ENCODE data around the gene PPIF. TPM values are rescaled to one million over a fixed set of nuclear protein-coding genes. Genes with fewer than 3 reads are reported as not detected.
"Not testable (repeated sequence)": the region's sequence is repeated elsewhere in the genome, so short reads cannot be mapped to it uniquely, and the experiment has no call there.

PPIF gene
- total RNA-seq, 2 experiments from 2014 or later: 94.1 to 95.6 TPM

DNA sequence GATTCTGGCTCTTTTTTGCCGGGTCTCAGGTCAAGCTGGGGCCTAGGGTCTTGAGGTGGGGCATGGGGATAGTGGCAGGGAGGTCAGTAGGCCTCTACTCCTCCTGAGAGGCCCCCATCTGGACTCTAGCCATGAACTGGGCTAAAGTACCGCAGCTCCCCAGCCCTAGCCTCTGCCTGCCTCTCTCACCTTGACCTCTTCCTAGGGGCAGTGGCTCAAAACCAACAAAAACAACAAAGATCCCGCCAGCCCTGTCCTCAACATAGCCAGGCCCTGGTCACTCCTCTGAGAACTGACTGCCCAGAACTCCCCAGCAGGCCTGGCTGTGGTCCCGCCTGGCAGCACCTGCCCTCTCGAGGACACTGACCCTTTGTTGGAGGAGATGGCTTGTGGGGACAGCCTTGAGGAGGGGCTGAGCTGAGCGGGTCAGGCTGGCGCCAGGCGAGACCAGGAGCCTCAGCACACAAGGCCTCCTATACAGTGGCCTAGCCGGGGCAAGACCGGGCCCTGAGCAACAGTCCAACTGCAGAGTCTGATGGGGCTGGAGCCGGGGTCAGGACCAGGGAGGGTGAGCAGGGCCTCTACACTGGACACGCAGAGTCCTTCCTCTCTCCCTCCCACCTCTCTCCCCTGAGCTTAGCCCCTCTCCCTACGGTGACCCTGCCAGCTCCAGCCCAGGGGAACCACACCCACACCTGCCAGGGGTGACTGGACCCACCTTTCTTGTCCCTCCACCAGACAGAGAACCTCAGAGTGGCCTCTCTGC is 11.6 kb upstream of the PPIF start:
- H3K4me3 Mint-ChIP-seq: no peak overlapping the region
- H3K27ac Mint-ChIP-seq: no peak overlapping the region
- H3K27me3 Mint-ChIP-seq (ENCODE audit: low read depth): no peaks in the 10 kb centered on the region
- intact Hi-C loops (cut with micrococcal nuclease): loop anchor here (10.0 kb wide), 1 partner anchor 1139 kb away; no protein-coding TSS in a partner anchor
- CTCF ChIA-PET: interaction anchor here (0.8 to 5.0 kb wide), 2 partner anchors 9 to 86 kb away, joined by 3 to 43 read pairs; partner anchors contain the start of gene PPIF
- no peaks in the 10 kb centered on the region for H3K36me3 Mint-ChIP-seq (ENCODE audit: low read depth)
- peaks cover 2% of the 10 kb centered on the region for H3K9me3 Mint-ChIP-seq
- H3K4me1 Mint-ChIP-seq (ENCODE audit: low read depth): peaks cover 40% of the 10 kb centered on the region
- no peak for DNase-seq

DNA sequence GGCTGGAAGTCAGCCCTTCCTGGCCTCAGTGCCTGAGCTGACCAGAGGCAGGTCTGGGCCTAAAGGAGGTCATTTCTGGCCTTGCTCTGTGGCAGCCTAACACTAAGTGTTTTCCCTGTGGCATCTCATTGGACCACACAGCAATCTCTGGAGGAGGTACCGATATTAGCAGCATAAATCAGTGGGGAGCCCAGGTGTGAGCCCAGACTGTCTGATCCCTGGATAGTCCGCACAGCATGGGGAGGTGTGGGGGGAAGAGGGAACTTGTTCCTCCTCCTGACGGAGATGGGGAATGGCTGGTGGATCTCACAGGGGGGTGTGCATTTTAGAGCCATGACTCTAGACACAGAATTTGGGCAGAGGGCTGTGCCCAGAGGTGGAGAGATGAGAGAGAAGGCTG is 11.0 kb upstream of the PPIF start:
- intact Hi-C loops (cut with micrococcal nuclease): loop anchor here (10.0 kb wide), 1 partner anchor 1139 kb away; no protein-coding TSS in a partner anchor
- Mint-ChIP-seq H3K4me1 (ENCODE audit: low read depth) (peaks cover 33% of the 10 kb centered on the region), H3K27me3 (ENCODE audit: low read depth) (no peaks in the 10 kb centered on the region), H3K9me3 (peaks cover 2% of the 10 kb centered on the region), H3K36me3 (ENCODE audit: low read depth) (no peaks in the 10 kb centered on the region), H3K4me3 (no peak overlapping the region), H3K27ac (no peak overlapping the region)
- CTCF ChIA-PET: interaction anchor here (1.1 to 5.0 kb wide), 2 partner anchors 9 to 20 kb away, joined by 3 to 43 read pairs; partner anchors contain the start of gene PPIF
- no peak for DNase-seq

DNA sequence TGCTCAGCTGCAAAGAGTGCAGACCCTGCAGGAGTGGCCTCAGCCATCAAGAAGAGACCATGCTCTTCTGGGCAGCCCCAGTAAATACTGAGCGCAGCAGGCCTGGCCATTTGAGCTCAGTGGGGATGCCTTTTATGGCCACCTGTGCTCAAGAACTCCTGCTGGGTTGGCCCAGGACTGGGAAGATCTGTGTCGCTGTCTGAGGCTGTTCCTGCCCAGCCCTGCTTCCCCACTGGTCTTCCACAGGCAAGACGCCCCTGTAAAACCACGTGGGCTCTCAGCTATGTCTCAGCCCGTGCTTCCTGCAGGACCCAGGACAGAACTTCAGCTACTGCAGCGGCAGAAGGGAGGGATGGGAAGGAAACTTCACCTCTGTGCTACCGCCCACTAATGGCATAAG is 10.5 kb upstream of the PPIF start:
- CTCF ChIA-PET: interaction anchor here (0.8 to 5.0 kb wide), 3 partner anchors 8 to 20 kb away, joined by 3 to 43 read pairs (median 3); partner anchors contain the start of gene PPIF
- intact Hi-C loops (cut with micrococcal nuclease): loop anchor here (10.0 kb wide), 1 partner anchor 1138 kb away; no protein-coding TSS in a partner anchor
- Mint-ChIP-seq H3K27me3 (ENCODE audit: low read depth) (no peaks in the 10 kb centered on the region), H3K4me3 (no peak overlapping the region), H3K36me3 (ENCODE audit: low read depth) (no peaks in the 10 kb centered on the region), H3K27ac (no peak overlapping the region), H3K4me1 (ENCODE audit: low read depth) (peaks cover 29% of the 10 kb centered on the region), H3K9me3 (peaks cover 2% of the 10 kb centered on the region)
- DNase-seq: no peak

DNA sequence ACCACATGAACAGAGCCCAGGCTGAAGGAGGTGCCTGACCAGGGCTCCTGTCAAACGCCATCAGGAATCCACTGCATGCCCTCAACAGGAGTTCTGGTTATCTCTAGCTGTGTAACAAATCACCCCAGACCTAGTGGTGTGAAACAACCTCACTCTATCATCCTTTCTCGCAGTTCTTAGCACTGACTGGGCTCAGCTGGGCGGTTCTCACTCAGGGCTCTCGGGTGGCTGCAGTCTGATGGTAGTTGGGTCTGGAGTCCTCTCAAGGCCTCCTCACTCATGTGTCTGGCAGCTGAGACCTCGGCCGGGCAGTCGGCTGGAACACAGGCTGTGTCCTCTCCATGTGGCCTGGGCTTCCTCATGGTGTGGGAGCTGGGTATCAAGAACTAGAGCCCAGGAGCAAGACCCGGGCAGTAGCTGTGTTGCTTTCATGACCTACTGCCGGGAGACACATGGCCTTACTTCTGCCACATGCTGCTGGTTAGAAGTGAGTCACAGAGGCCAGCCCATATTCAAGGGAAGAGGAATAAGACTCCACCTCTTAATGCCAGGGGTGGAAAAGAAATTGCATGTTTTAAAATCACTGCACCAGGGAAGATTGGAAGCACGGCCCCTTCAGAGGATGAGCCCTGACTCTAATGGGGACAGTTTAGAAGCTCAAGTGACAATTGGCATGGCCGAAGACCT is 9.3 kb upstream of the PPIF start:
- H3K4me3 Mint-ChIP-seq; DNase-seq; H3K9me3 Mint-ChIP-seq; H3K36me3 Mint-ChIP-seq (ENCODE audit: low read depth); H3K27ac Mint-ChIP-seq; H3K27me3 Mint-ChIP-seq (ENCODE audit: low read depth): not testable (repeated sequence)
- H3K4me1 Mint-ChIP-seq (ENCODE audit: low read depth): peaks cover 22% of the 10 kb centered on the region
- CTCF ChIA-PET: interaction anchor here (0.8 kb wide), 1 partner anchor 20 kb away, joined by 3 read pairs; no protein-coding TSS in a partner anchor
- intact Hi-C loops (cut with micrococcal nuclease): loop anchor here (10.0 kb wide), 1 partner anchor 1137 kb away; no protein-coding TSS in a partner anchor

DNA sequence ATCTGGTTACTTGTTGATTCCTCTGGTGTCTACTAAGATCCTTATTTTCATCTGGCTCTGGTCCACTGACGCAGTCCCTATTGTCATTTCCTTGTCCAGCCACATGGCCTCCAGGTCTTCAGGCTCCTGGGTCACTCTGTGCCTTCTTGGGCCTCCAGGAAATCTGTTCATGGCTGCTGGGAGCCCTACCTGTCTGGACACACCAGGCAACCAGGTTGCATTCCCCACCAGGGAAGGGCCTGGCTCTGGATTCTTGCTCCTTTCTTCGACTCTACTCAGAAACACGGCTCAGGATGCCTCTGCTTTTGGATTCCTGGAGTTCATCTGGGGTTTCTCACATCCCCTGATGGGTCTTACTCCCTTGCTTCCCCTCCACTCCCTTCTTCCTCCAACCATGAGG is 8.0 kb upstream of the PPIF start:
- peaks cover 12% of the 10 kb centered on the region for H3K4me1 Mint-ChIP-seq (ENCODE audit: low read depth)
- CTCF ChIA-PET: no interaction called here
- intact Hi-C loops (cut with micrococcal nuclease): loop anchor here (10.0 kb wide), 1 partner anchor 1136 kb away; no protein-coding TSS in a partner anchor
- H3K9me3 Mint-ChIP-seq: peaks cover 2% of the 10 kb centered on the region
- no peaks in the 10 kb centered on the region for H3K27me3 Mint-ChIP-seq (ENCODE audit: low read depth)
- DNase-seq: no peak
- H3K27ac Mint-ChIP-seq: no peak overlapping the region
- no peak overlapping the region for H3K4me3 Mint-ChIP-seq
- no peaks in the 10 kb centered on the region for H3K36me3 Mint-ChIP-seq (ENCODE audit: low read depth)

DNA sequence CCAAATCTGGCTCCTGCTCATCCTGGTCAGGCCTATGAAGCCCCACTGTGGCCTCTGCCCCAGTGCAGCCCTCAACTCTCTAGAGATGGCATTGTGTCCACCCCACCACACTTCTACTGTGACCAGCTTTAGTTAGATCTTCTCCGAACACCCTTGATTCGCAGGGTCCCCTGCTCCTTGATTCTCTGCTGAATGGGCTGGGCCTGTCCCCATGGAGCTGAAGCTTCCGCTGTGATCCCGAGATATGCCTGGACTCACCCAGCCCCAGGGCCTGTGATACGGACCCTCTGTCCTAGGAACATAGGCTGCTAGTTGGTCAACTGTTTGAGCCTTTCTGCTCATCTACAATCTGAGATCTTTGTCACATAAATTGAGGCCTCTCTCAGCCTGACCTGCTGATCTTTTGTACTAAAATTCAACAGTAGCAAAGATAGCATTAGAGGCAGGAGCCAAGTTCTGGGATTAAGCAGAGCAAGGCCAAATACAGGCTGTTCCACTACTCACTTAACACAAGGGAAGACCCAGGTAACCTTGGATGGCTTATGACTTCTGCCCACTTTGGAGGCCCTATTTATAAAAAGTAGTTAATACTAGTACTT is 6.5 kb upstream of the PPIF start:
- Mint-ChIP-seq H3K4me3 (no peak overlapping the region), H3K9me3 (peaks cover 2% of the 10 kb centered on the region), H3K27ac (no peak overlapping the region), H3K36me3 (ENCODE audit: low read depth) (no peaks in the 10 kb centered on the region), H3K27me3 (ENCODE audit: low read depth) (no peaks in the 10 kb centered on the region), H3K4me1 (ENCODE audit: low read depth) (peaks cover 3% of the 10 kb centered on the region)
- CTCF ChIA-PET: interaction anchor here (0.7 kb wide), 1 partner anchor 1349 kb away, joined by 3 read pairs; no protein-coding TSS in a partner anchor
- no peak for DNase-seq
- intact Hi-C loops (cut with micrococcal nuclease): no loop called here

DNA sequence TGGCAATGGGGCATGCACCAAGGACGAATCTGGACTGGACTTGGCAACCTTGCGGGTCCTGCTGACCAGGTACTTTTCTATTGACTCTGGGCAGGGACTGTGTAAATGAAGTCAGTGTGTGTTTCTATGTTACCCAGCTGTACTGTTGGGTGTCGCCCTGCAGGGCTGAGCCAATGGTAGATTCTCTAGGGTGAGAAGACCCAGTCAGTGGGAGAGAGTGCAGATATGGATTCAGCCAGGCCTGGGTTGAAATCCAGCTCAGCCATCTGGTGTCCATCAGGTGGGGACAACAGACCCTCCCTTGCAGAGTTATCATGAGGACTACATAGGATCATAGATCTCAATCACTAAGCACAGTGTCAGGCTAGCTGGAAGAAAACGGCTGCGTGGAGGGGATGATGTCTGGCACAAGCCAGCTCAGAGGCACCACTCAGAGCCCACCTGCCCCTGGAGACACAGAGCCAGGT is 4.9 kb upstream of the PPIF start:
- DNase-seq: no peak
- Mint-ChIP-seq H3K27me3 (ENCODE audit: low read depth) (no peaks in the 10 kb centered on the region), H3K4me3 (no peak overlapping the region), H3K27ac (no peak overlapping the region), H3K9me3 (peaks cover 2% of the 10 kb centered on the region), H3K36me3 (ENCODE audit: low read depth) (no peaks in the 10 kb centered on the region), H3K4me1 (ENCODE audit: low read depth) (peaks cover 8% of the 10 kb centered on the region)
- intact Hi-C loops (cut with micrococcal nuclease): no loop called here
- CTCF ChIA-PET: interaction anchor here (1.2 to 1.6 kb wide), 2 partner anchors 24 to 26 kb away, joined by 4 read pairs; no protein-coding TSS in a partner anchor

DNA sequence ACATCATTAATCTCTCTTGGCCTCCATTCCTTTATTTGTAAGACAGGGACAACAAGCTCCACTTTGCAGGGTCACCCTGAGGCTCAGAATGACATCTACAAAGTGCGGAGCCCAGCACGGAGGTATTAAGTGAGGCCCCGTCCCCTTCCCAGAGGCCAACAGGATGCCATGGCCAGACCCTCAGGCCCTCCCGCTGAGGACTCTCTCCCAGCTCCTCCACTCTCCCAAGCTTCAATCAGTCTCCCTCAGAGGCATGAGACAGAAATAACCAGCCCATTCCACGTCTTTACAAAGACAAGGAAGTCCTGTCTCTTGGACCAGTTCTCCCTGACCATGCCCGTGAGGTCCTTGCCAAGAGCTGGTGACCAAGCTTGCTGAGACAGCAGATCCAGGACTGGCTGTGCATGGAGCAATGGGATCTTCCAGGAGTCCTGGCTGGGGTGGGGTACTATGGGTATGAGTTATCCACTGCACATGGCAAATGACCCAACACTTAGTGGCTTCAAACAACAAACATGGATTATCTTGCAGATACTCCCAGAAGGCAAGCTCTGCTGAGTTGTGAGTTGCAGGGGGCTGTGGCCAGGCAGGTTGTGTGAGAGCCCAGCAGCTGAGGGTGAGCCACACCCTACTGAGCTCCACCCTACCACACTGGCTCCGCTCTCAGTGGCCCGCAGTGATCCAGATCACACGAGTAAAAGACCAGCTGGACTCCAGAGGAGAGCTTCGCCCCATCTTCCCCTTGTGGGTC is 4.3 kb upstream of the PPIF start:
- no peak for DNase-seq
- Mint-ChIP-seq H3K36me3 (ENCODE audit: low read depth) (peaks cover under 1% of the 10 kb centered on the region), H3K4me1 (ENCODE audit: low read depth) (peaks cover 8% of the 10 kb centered on the region), H3K27me3 (ENCODE audit: low read depth) (no peaks in the 10 kb centered on the region), H3K9me3 (no peaks in the 10 kb centered on the region), H3K27ac (no peak overlapping the region), H3K4me3 (no peak overlapping the region)
- intact Hi-C loops (cut with micrococcal nuclease): no loop called here
- CTCF ChIA-PET: interaction anchor here (1.2 to 4.6 kb wide), 3 partner anchors 8 to 26 kb away, joined by 4 to 43 read pairs (median 4); no protein-coding TSS in a partner anchor

DNA sequence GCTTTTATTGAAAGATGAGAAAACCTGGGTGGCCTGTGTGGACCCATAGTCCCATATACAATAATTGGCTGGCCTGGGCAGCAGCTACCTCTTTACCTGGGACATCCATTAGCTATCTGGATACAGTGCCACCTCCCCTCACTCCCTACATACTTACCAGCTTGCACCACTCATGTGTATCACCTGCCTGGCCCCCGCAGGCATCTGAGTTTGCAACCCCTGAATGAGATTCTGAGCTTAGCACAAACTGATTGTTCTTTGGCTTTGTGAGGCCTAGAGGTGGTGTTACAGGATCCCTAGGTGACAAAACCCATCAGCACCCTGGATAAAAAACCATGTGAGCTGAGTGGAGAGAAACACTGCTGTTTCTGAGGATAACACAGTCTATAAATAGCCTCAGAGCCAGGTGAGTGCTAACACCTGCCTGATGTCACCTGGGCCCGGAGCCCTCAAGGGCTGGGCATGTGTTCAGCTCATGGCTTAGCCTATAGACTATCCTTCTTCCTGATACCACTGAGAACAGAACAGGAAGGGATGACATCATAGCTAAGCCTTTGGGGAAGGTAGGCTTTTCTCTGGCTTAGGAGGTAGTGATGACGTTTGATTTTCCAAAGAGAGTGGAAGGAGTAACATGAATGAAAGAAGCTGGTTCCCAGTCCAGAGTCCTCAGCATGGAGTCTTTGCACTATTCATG is 2.6 kb upstream of the PPIF start:
- no peak overlapping the region for H3K27ac Mint-ChIP-seq
- H3K9me3 Mint-ChIP-seq: no peaks in the 10 kb centered on the region
- DNase-seq: no peak
- CTCF ChIA-PET: interaction anchor here (0.9 to 4.6 kb wide), 10 partner anchors 10 to 76 kb away, joined by 3 to 43 read pairs (median 4); no protein-coding TSS in a partner anchor
- intact Hi-C loops (cut with micrococcal nuclease): no loop called here
- H3K4me3 Mint-ChIP-seq: no peak overlapping the region
- peaks cover 17% of the 10 kb centered on the region for H3K36me3 Mint-ChIP-seq (ENCODE audit: low read depth)
- H3K4me1 Mint-ChIP-seq (ENCODE audit: low read depth): peaks cover 21% of the 10 kb centered on the region
- no peaks in the 10 kb centered on the region for H3K27me3 Mint-ChIP-seq (ENCODE audit: low read depth)

DNA sequence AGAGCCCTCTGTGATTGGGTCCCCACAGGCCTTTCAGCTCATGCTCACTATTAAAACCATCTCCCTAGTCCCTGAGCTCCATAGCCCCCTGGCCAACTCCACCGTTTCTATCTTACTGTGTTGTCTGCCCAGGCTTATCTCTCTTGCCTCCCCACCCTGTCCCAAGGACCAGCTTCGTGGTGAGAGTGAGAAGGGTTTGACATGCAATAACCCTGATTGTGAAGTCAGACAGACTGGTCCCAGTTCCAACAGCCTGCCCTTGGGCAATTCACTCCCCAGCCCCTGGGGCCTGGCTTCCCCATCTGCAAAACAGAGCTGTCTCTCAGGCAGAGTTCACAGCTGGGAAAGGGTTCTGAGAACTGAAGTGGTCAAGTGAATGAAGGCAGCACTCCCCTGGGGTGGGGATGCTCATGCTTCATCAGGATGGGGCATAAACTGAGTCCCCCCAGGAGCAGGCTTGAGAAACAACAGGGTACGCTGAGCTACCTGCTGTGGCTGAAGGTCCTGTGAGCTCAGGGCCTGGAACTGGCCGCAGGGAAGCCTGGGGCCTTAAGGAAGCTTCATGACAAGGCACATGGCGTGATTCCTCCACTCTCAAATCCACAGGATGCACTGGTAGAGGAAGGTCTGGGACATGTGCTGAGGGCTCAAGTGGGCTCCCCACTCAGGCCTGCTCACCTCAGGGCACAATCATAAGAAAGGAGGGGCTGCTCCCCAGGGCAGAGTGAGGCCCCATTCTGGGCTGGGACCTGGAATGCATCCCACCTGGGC is 1.8 kb upstream of the PPIF start:
- intact Hi-C loops (cut with micrococcal nuclease): loop anchor here (2.0 kb wide), 1 partner anchor 859 kb away; the partner anchor contains the start of gene ANXA11
- no peak for DNase-seq
- H3K4me1 Mint-ChIP-seq (ENCODE audit: low read depth): peaks cover 29% of the 10 kb centered on the region
- H3K36me3 Mint-ChIP-seq (ENCODE audit: low read depth): peaks cover 25% of the 10 kb centered on the region
- CTCF ChIA-PET: interaction anchor here (0.8 to 4.6 kb wide), 15 partner anchors 11 to 101 kb away, joined by 3 to 43 read pairs (median 4); no protein-coding TSS in a partner anchor
- no peak overlapping the region for H3K4me3 Mint-ChIP-seq
- H3K9me3 Mint-ChIP-seq: no peaks in the 10 kb centered on the region
- no peaks in the 10 kb centered on the region for H3K27me3 Mint-ChIP-seq (ENCODE audit: low read depth)
- no peak overlapping the region for H3K27ac Mint-ChIP-seq

All from activated naive CD4-positive, alpha-beta T cell treated with anti-CD3 and anti-CD28 coated beads for 36 hours (primary cell).